GM18861 (cell line): ENCODE data around the gene KCNN4.

Source experiments
- ATAC-seq: cut with Tn5 transposase; IDR thresholded peaks from one replicate; pipeline ENCODE4 v1.9.1; 2021; ENCODE audit not compliant: unreplicated experiment

The KCNN4 gene

DNA sequence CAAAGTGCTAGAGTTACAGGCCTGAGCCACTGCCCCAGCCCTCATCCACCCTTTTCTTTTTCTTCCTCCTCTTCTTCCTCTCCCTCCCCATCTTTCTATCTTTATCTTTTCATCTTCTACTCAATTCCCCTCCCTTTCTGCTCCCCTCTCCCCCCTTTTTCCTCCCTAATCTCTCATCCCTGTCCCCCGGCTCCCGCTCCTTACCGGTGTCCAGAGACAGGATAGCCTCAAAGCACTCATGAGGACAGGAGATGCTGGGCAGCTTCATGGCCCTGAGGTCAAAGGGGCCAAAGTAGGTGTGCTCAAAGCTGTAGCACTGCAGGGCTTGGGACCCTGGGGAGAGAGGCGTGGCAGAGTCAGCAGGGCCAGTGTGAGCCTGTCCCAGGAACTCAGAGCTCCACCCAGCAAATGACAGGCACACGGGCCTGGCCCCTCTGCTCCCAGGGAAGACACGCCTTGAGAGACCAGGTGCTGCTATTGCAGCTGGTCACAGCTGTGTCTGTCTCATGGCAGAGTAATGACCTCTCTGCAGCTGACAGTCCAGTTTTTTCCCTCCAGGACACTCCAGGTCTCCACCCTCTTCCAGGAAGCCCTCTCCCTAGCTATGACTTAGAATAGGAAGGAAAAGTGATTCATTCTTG is 18.8 kb upstream of the KCNN4 start:
- no peak for ATAC-seq

DNA sequence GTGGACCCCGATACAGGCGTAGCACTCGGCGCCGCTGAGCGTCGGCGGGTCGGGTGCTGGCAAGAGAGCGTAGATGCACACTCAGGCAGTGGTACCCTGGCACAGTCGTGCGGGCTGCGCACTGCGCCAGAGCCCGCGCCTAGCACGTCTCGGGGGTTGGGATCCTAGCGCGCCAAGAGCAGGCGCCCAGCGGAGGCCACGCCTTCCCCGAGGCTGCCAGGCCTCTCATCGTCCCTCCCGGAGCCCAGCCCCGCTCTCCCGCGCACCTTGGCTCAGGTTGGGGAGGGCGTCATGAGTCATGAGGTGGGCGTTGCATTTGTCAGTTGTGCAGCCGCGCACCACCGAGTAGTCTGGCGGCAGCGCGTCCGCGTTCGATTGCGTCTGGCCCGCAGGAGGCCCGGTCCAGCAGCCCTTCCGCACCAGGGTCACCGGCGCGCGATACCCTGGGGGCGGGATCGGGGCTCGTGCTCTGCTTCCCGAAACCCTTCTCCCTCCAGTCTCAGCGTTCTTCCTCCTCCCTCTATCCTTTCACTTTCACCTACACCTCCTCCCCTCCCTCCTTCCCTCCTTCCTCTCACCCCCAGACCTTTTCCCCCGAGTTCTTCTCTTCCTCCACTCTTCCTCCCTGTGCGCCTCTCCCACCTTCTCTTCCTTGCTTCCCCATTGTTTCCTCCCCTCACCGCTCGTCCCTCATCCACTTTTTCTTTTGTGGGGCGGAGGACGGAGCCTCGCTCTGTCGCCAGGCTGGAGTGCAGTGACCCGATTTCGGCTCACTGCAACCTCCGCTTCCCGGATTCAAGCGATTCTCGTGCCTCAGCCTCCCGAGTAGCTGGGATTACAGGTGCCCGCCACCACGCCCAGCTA is 18.0 kb upstream of the KCNN4 start:
- ATAC-seq, result no peak

DNA sequence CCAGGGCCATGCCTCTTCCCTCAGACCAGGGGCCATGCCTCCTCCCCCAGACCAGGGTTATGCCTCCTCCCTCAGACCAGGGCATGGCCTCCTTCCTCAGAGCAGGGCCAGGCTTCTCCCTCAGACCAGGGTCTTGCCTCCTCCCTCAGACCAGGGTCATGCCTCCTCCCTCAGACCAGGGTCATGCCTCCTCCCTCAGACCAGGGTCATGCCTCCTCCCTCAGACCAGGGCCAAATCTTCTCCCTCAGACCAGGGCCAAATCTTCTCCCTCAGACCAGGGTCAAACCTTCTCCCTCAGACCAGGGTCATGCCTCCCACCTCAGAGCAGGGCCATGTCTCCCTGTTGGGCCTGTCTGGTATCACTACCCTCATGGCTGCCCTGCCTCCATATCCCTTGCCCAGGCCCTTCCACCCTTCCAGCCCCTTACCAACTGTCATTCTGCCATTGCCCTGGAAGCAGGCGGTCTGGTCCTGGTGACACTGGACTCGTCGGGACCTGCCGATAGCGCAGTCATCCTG is 17.3 kb upstream of the KCNN4 start:
- ATAC-seq, result no peak

DNA sequence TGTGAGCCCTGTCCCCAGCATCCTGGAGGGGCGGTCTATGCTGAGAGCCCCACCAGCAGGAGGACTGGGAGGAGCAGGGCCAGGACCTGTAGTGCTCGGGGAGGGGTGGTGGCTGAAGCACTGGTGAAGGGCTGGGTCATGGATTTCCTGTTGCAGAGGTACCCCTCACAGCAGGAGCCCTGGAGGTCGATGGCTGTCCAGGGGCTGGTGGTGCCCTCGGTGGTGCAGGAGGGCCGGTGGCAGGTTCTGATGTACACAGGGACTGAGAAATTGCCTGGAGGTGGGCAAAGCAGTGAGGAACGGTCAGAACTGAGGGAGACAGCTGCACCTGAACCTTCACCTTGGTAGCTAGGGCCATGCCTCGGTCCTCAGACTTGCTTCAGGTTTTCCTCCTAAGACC is 16.8 kb upstream of the KCNN4 start:
- no peak for ATAC-seq

DNA sequence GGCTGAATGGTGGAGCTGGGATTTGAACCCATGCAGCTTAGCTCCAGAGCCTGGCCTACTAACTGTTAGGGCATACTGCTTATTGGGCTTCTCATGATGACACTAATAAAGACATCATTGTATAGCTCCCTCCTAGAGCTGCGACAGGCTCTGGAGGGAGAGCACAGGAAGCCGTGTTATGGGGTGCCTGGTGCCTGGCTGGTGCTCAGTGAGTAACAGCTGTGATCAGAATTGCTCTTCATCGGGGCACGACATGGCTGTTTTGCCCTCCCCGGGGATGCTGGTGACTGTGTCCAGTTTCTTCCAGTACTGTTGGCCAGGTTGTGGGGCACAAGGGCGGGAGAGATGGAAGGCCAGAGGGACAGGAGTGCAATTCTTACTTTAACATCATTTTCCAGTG is 16.3 kb upstream of the KCNN4 start:
- ATAC-seq, result no peak

DNA sequence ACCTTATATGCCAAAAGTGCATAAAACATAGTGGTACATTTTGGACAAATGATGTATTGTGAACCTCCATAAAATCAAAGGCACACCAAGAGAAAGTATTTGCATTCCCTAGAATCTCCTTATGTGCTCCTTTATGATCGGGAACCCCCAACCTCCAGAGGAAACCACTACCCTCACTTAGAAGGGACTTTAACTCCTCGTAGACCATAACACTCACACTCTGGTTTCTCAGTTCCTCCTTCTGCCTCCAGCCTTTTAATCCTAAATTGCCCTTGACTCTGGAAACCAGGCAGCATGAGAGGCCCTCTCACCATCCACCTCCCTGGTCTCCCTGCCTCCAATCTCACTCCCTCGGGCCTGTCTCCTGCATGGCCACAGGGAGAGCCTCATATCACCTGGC is 9.8 kb upstream of the KCNN4 start:
- no peak for ATAC-seq

DNA sequence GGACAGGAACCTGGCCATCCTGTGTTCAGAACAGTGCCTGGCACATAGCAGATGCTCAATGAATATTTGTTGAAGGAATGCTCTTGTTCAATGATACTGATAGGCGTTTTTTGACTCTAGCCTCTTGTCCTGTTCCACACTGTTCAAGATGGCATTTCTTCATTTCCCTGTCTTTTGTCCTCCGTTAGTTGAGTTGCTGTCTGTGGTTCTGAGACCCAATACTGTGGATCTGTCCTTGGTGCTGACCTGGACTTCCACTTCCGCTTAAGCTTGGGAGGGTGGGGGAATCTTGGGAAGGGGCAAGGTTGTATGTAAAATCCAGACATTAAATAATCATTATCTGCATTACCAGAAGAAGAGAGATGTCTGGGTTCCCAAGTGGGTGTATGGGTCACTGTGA is 8.3 kb upstream of the KCNN4 start:
- ATAC-seq, result no peak

DNA sequence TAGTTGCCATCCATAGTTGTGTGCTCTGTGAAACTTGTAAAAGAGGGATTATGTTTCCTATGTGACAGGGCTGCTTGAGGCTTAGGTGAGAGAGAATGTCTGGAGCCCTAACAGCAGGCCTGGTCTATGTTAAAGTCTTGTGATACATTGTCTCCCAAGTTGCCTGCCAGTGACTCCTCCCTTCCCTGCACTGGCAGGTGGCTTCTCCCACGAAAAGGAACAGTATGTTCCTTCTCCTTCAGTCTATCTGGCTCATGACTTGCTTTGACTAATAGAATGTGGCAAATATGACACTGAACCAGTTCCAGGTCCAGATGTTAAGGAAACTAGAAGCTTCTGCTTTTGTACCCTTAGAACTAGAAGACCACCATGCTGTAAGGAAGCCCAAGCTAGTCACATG is 5.9 kb upstream of the KCNN4 start:
- ATAC-seq, result no peak

DNA sequence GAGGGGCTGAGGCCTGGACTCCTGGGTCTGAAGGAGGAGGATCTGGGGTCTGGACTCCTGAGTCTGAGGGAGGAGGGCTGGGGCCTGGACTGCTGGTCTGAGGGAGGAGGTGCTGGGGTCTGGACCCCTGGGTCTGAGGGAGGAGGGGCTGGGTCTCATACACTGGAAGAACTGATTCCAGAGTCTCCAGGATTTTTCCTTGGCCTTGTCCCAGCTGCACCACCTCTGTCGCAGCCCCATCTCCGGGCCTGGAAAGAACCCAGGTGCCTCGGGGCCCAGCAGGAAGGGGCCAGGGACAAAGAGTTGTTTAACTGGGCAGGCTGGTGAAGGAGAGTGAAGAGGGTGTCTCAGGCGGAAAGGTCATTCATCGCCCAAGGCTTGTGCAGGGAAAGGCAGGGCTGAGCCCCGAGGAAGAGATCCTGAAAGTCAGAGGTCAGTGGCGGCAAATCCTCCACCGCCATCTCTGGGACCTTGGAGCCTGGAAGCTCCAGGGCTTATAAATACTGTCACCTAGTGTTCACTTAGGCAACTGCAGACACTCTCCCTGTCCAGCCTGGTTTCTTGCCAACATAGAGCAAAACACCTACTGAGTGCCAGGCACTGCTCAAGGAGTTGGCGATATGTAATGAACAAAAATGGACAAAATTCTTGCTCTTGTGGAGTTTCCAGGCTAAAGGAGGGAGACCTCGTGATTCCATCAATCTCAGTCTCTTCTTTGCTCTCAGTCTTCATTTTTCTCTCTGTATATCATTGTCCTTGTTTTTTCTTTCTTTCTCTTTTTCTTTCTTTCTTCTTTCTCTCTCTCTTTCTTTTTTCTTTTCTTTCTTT is 4.4 kb upstream of the KCNN4 start:
- no peak for ATAC-seq

DNA sequence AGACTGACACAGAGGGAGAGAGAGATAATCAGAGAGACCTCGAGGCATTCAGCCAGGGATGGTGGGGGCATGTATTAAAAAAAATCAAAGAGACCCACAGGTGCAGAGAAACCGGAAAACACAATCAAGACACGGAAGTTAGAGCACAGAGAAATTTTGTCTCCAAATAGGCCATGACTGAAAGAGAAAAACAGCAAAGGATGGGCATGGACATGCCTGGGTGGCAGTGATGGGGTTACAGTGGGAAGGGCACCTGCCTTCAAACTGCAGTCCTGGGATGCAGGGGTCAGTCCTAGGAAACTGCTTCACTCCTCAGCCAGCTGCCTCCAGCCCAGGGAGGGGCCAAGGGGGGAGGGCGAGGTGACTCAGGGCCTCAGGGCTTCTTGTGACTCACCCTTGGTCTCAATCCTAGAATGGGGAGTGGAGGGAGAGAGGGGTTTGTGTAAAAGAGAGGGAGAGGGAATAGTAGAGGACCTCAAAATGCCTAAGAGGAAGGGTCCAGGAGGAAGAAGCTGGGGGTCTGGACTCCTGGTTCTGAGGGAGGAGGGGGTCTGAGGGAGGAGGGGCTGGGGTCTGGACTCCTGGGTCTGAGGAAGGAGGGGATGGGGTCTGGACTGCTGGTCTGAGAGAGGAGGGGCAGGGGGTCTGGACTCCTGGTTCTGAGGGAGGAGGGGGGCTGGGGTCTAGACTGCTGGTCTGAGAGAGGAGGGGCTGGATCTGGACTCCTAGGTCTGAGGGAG is 3.6 kb upstream of the KCNN4 start:
- no peak for ATAC-seq

DNA sequence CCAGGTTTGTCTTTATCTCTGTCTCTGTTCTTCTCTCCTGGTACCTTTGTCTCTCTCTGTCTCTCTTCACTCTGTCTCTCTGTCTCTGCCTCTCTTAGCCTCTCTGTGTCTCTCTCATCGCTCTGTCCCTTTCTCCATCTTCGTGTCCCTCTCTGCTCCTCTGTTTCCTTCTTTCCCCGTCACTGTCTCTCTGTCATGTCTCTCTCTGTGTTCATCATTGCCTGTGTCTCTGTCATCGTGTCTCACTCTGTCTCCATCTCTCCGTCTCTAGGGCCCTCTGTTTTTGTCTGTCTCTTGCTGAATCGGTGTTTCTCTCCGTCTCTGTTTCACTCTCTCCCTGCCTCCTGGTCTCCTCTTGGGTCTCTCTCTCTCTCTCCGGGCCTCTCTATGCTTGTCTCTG is 2.9 kb upstream of the KCNN4 start:
- no peak for ATAC-seq

DNA sequence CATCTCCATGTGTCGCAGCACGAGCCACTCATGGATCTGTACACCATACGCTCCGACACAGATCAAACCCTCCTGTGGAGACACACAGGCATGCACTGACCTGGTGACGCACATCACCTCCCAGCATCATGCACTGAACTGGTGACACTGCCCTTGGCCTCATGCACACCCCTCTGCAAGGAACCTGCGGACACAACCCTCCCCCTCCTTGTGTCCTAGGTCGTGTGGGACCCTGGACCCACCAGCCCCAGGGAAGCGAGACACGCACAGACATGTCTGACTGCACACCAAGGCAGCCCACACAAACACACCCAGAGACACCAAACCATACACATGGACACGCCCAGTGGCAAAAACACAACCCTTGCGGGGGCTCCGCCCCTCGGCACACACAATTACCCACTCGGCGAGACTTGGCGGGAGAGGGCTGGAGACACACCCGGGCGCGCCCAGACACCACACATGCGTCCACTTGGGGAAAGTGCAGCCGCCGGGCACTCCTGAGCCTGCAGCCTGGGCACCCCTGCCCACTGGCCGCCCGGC is 2.0 kb upstream of the KCNN4 start:
- no peak for ATAC-seq

DNA sequence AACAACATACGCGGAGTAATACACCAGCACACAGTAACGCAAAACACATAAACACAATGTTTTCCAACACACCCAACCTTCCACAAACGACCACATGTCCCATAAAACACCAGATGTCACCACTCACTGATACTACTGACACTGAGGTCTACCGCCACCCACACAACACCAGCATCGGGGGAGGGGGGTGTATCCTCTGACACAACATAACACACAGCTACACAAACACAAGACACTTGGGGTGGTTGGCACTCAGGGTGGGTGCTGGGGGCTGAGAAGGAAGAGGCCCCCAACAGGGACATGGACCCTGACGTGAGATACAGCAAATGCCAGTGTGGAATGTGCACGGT is 1.5 kb upstream of the KCNN4 start:
- ATAC-seq, result no peak

DNA sequence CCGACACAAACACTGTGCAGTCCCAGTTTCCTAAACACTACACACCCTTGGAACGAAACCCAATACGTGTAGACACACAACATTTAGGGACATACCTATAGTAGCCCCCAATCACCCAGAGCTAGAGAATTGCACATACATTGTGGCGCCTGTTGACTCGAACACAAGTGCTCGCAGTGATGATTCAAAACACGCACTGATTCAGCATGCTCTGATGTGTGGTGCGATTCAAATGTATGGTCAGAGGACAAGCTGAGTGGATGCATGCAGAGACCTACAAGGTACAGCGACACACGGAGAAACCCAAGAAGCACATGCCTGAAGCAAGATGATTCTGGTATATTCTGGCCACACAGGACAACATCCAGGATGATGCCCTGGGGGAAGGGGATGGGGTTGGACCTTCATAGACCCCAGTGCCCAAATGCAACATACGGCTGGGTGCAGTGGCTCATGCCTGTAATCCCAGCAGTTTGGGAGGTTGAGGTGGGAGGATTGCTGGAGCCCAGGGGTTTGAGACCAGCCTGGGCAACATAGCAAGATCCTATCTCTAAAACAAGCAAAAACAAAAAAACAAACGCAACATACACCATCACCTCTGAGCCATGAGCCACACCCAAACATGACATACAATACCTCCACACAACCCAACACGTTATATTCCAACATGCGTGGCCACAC is 997 bp upstream of the KCNN4 start:
- no peak for ATAC-seq

DNA sequence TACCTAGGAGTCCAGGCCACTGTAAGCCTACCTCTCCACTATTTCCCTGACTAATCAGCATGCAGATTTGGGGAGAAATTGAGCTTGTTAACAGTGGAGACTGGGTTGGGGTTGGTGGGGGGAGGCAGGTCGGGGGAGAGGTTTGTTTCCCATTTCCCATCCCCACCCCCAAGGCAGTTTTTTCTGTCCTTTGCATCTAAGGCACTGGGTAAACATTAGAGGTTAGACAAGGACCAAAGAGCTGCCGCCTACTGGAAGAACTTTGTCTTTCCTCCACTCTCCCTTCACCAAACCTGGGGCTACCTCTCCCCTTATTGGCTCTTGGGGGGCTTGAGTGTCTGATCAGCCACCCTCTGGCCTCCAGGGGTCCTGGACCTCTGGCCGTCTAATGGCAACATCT is 953 bp downstream of the KCNN4 start:
- ATAC-seq, result no peak

DNA sequence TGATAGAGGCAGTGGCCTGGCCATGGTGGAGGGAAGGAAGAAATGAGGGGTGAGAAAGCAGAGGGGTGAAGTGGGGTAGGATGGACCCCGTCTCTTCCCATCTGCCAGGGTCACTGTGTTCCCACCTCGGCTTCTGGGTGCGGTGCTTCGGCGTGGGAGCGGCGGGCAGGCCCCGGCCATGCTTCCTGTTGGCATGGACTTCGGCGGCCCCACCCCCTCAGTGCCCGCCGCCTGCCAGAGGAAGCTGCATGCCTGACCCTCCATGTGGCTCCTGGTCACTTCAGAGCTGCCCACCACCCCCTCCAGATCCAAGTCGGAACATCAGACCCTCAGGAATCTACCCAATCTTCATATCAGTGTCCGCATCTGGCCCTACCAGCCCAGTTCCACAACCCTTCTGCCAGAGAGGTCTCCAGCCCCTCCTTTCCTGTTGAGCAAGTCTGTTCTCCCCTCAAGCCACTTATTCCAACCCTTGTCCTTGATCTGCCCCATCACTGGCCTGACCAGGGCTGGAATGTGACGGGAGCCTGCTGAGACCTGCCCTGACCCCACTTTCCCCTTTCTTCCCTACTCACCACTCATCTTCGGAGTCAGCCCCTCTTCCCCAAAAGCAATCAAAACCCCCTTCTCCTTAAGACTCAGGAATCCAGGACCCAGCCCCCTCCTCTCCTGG is 1.5 kb downstream of the KCNN4 start:
- ATAC-seq, result no peak

DNA sequence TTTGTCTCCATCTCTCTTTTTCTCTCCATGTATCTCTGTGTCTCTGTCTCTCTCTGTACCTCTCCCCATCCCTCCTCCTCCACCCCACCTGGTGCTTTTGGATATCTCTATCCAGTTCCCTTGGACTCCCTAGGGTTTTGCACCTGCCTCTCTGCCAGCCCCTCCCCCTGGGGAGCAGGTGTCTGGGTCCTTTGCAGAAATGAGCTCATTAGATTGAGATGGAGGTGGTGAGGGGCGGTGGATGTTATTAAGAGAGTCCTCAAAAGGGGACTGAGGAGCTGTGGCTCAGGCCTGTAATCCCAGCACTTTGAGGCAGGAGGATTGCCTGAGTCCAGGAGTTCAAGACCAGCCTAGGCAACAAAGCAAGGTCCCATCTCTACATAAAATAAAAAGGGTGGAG is 2.1 kb downstream of the KCNN4 start:
- no peak for ATAC-seq

DNA sequence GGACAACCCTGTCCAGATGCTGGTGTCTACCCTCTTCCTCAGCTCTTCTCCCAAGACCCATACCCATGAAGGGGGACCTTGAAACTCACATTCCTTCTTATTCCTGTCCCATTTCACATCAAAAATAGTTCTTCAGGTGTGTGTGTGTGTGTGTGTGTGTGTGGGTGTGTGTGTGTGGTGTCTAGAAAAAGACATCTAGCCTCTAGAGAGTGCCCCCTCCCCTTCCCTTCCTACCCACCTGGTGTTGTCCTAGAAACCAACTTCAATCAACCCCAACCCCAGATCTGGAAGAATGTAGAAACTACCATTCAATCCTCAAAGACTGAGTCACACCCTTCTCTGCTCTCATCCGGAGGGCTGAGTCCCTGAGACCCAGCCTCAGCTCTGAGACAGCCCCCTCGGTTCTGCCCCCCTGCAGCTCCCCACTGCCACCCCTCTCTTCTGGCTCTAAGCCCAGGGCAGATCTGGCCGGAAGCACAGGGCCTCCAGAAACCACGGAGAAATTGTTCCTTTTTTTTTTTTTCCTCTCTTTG is 3.5 kb downstream of the KCNN4 start:
- no peak for ATAC-seq

DNA sequence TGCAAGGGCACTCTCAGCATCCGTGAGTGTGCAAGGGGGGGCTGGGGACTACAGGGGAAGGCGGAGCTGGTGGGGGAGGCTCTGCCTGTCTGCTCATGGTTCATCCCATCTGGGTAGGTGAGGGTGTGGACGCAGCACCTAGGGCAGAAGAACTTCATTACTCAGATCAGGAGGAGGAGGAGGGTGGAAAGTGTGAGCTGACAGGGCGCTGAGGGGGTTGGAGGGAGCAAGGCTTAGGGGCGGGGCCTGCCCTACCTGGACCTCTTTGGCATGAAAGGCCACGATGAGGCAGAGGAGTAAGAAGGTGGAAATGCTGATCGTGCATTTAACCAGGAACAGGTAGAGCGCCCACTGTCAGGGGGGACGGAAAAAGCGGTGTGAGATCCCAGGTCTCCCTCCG is 4.5 kb downstream of the KCNN4 start:
- no peak for ATAC-seq
